ENCODE measurements around the gene TBXAS1. TPM values are rescaled to one million over a fixed set of nuclear protein-coding genes. Genes with fewer than 3 reads are reported as not detected.

TBXAS1 gene
- total and polyA plus RNA-seq, 11 donors: 2.0 to 32.0 (median 4.7) TPM

- H3K27ac ChIP-seq: no peak overlapping the region
- no peaks in the 10 kb centered on the region for H3K27me3 ChIP-seq
- 63 to 75% (median 67%) methylated on average over 6 of the region's 6 CpGs for WGBS, 4 donors
- ATAC-seq: peak in 3 of 4 donors; percentile 51 to 54 (median 53)
- DNase-seq: peak in 1 of 5 donors; percentile 29
- H3K36me3 ChIP-seq: peaks cover 0 to 6% (median 0%) of the 10 kb centered on the region in 9 donors
- H3K4me1 ChIP-seq: peaks cover 0 to 24% (median 0%) of the 10 kb centered on the region in 12 donors
- no peaks in the 10 kb centered on the region for H3K9me3 ChIP-seq
- intact Hi-C loops (cut with DNase I): no loop called here
- no peak overlapping the region for H3K4me3 ChIP-seq
- no peak for TF ChIP-seq CTCF (IDR thresholded peaks at IDR 0.05)
These were observed 108.7 kb downstream of the TBXAS1 start for GRCh38 chr7:139937715-139938114.

- Histone ChIP-seq H3K27me3 (peaks cover 0 to 4% (median 0%) of the 10 kb centered on the region in 9 donors), H3K27ac (no peak overlapping the region), H3K4me3 (no peak overlapping the region), H3K4me1 (peaks cover 0 to 24% (median 0%) of the 10 kb centered on the region in 12 donors), H3K36me3 (peaks cover 0 to 6% (median 0%) of the 10 kb centered on the region in 9 donors), H3K9me3 (peaks cover 0 to 8% (median 2%) of the 10 kb centered on the region in 12 donors)
- TF ChIP-seq CTCF (IDR thresholded peaks at IDR 0.05) (no peak), POLR2A (IDR thresholded peaks at IDR 0.05) (no peak)
- no peak for ATAC-seq
- intact Hi-C loops (cut with DNase I): no loop called here
- 84 to 91% (median 90%) methylated on average over 2 of the region's 2 CpGs for WGBS, 4 donors
- DNase-seq: no peak
These were observed 111.8 kb downstream of the TBXAS1 start for GRCh38 chr7:139940866-139941265.

GRCh38 chr7:139941421-139941820 lies 112.4 kb downstream of the TBXAS1 start:
- WGBS, 4 donors: 85 to 90% (median 87%) methylated on average over 3 of the region's 3 CpGs
- Histone ChIP-seq H3K27me3 (peaks cover 0 to 4% (median 0%) of the 10 kb centered on the region in 9 donors), H3K27ac (no peak overlapping the region), H3K36me3 (peaks cover 0 to 6% (median 0%) of the 10 kb centered on the region in 9 donors), H3K4me3 (no peak overlapping the region), H3K4me1 (peaks cover 0 to 23% (median 0%) of the 10 kb centered on the region in 12 donors), H3K9me3 (peaks cover 0 to 11% (median 2%) of the 10 kb centered on the region in 12 donors)
- intact Hi-C loops (cut with DNase I): no loop called here
- DNase-seq (no peak), ATAC-seq (no peak)
- no peak for TF ChIP-seq CTCF (IDR thresholded peaks at IDR 0.05)
- no peak for TF ChIP-seq POLR2A (IDR thresholded peaks at IDR 0.05)

- H3K27ac ChIP-seq: no peak overlapping the region
- peaks cover 0 to 6% (median 0%) of the 10 kb centered on the region in 9 donors for H3K36me3 ChIP-seq
- WGBS, 4 donors: 90 to 93% (median 91%) methylated on average over 2 of the region's 2 CpGs
- peaks cover 0 to 15% (median 2%) of the 10 kb centered on the region in 12 donors for H3K9me3 ChIP-seq
- DNase-seq (no peak), ATAC-seq (no peak)
- intact Hi-C loops (cut with DNase I): no loop called here
- TF ChIP-seq POLR2A (IDR thresholded peaks at IDR 0.05) (no peak), CTCF (IDR thresholded peaks at IDR 0.05) (no peak)
- peaks cover 0 to 4% (median 0%) of the 10 kb centered on the region in 9 donors for H3K27me3 ChIP-seq
- peaks cover 0 to 19% (median 0%) of the 10 kb centered on the region in 12 donors for H3K4me1 ChIP-seq
- H3K4me3 ChIP-seq: no peak overlapping the region
These were observed 112.8 kb downstream of the TBXAS1 start for GRCh38 chr7:139941866-139942265.

All from heart left ventricle (tissue), 16 donors.